COLO829 (cell line): ENCODE measurements around the gene UCHL1.
"Not testable (repeated sequence)": the region's sequence is repeated elsewhere in the genome, so short reads cannot be mapped to it uniquely, and the experiment has no call there.

Source experiments
- DNase-seq: peaks from one replicate; pipeline ENCODE4 v3.0.0; 2012; ENCODE audit warnings: low spot score

UCHL1 gene

GRCh38 chr4:41290479-41290878 lies 33.8 kb downstream of the UCHL1 start:
- no peak for DNase-seq

GRCh38 chr4:41294445-41295062 lies 37.8 kb downstream of the UCHL1 start:
- DNase-seq, result no peak

GRCh38 chr4:41296995-41297394 lies 40.3 kb downstream of the UCHL1 start:
- no peak for DNase-seq

- no peak for DNase-seq
Observed at GRCh38 chr4:41297832-41298231, 41.1 kb downstream of the UCHL1 start.

- DNase-seq, result no peak
Observed at GRCh38 chr4:41299486-41299885, 42.8 kb downstream of the UCHL1 start.

GRCh38 chr4:41301137-41301536 lies 44.4 kb downstream of the UCHL1 start:
- no peak for DNase-seq

GRCh38 chr4:41303372-41304118 lies 46.8 kb downstream of the UCHL1 start:
- no peak for DNase-seq

GRCh38 chr4:41304221-41304620 lies 47.5 kb downstream of the UCHL1 start:
- DNase-seq, result no peak

- DNase-seq, result no peak
Observed at GRCh38 chr4:41305476-41305875, 48.7 kb downstream of the UCHL1 start.

GRCh38 chr4:41307638-41308037 lies 50.9 kb downstream of the UCHL1 start:
- DNase-seq, result no peak

GRCh38 chr4:41308398-41308797 lies 51.7 kb downstream of the UCHL1 start:
- no peak for DNase-seq

- DNase-seq, result not testable (repeated sequence)
Observed at GRCh38 chr4:41315426-41315825, 58.7 kb downstream of the UCHL1 start.

- no peak for DNase-seq
Observed at GRCh38 chr4:41315862-41316261, 59.1 kb downstream of the UCHL1 start.
